Measurements from ENCODE around the gene LPP. TPM values are rescaled to one million over a fixed set of nuclear protein-coding genes. Genes with fewer than 3 reads are reported as not detected.
A peak's percentile ranks its signal among the peaks of the same experiment; 100 is the strongest.

LPP gene
- total and polyA plus RNA-seq, 2 of the 13 experiments (the other 11 are each of a cell fraction or from before 2014, with no cell fraction given) = 19.2 to 29.9 TPM

DNA sequence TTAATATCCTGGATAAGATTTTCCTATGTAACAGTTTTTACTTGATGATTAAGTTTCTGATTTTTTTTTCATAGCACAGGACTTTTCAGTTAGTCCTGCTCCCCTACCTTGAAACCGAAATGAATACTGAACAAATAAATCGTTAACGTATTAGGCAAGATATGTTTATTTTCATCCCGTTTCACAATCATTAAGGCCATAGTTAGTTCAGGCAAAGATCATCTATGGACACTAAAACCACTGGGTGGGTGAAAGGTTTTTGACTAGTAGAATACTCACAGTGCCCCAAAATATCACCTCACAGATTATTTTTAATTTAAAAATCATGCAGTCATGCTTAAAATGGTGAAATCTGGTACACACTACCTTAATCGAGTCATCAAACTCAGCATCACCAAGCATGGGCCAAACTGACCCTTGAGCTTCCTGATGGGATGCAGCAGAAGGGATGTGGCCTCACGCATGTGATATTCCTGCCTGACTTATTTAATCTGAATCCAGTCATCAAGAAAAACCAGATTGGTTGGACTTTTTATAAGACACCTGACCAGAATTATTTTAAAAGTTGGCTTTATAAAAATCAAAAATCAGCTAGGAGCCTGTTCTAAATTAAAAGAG is 365.0 kb downstream of the LPP start (continued):
- TF ChIP-seq, protein P1, sequence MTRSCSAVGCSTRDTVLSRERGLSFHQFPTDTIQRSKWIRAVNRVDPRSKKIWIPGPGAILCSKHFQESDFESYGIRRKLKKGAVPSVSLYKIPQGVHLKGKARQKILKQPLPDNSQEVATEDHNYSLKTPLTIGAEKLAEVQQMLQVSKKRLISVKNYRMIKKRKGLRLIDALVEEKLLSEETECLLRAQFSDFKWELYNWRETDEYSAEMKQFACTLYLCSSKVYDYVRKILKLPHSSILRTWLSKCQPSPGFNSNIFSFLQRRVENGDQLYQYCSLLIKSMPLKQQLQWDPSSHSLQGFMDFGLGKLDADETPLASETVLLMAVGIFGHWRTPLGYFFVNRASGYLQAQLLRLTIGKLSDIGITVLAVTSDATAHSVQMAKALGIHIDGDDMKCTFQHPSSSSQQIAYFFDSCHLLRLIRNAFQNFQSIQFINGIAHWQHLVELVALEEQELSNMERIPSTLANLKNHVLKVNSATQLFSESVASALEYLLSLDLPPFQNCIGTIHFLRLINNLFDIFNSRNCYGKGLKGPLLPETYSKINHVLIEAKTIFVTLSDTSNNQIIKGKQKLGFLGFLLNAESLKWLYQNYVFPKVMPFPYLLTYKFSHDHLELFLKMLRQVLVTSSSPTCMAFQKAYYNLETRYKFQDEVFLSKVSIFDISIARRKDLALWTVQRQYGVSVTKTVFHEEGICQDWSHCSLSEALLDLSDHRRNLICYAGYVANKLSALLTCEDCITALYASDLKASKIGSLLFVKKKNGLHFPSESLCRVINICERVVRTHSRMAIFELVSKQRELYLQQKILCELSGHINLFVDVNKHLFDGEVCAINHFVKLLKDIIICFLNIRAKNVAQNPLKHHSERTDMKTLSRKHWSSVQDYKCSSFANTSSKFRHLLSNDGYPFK (CRISPR knock-in tag; IDR thresholded peaks at IDR 0.05; ENCODE audit: borderline replicate concordance) = no peak
- TF ChIP-seq, protein P2, sequence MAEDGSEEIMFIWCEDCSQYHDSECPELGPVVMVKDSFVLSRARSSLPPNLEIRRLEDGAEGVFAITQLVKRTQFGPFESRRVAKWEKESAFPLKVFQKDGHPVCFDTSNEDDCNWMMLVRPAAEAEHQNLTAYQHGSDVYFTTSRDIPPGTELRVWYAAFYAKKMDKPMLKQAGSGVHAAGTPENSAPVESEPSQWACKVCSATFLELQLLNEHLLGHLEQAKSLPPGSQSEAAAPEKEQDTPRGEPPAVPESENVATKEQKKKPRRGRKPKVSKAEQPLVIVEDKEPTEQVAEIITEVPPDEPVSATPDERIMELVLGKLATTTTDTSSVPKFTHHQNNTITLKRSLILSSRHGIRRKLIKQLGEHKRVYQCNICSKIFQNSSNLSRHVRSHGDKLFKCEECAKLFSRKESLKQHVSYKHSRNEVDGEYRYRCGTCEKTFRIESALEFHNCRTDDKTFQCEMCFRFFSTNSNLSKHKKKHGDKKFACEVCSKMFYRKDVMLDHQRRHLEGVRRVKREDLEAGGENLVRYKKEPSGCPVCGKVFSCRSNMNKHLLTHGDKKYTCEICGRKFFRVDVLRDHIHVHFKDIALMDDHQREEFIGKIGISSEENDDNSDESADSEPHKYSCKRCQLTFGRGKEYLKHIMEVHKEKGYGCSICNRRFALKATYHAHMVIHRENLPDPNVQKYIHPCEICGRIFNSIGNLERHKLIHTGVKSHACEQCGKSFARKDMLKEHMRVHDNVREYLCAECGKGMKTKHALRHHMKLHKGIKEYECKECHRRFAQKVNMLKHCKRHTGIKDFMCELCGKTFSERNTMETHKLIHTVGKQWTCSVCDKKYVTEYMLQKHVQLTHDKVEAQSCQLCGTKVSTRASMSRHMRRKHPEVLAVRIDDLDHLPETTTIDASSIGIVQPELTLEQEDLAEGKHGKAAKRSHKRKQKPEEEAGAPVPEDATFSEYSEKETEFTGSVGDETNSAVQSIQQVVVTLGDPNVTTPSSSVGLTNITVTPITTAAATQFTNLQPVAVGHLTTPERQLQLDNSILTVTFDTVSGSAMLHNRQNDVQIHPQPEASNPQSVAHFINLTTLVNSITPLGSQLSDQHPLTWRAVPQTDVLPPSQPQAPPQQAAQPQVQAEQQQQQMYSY (CRISPR knock-in tag; IDR thresholded peaks at IDR 0.05) = no peak
- TF ChIP-seq ARNT (IDR thresholded peaks at IDR 0.05) (no peak), RBM22 (optimal IDR thresholded peaks at IDR 0.05; ENCODE audit: low read length) (no peak), ZNF766 (CRISPR knock-in tag; IDR thresholded peaks at IDR 0.05; ENCODE audit: borderline replicate concordance) (no peak), ZNF720 (CRISPR knock-in tag; IDR thresholded peaks at IDR 0.05) (no peak), ZNF549 (CRISPR knock-in tag; IDR thresholded peaks at IDR 0.05) (no peak), ZNF234 (CRISPR knock-in tag; conservative IDR thresholded peaks at IDR 0.05) (no peak)
- TF ChIP-seq, protein P3, sequence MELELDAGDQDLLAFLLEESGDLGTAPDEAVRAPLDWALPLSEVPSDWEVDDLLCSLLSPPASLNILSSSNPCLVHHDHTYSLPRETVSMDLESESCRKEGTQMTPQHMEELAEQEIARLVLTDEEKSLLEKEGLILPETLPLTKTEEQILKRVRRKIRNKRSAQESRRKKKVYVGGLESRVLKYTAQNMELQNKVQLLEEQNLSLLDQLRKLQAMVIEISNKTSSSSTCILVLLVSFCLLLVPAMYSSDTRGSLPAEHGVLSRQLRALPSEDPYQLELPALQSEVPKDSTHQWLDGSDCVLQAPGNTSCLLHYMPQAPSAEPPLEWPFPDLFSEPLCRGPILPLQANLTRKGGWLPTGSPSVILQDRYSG (CRISPR knock-in tag; IDR thresholded peaks at IDR 0.05) = no peak
- TF ChIP-seq, protein P4, sequence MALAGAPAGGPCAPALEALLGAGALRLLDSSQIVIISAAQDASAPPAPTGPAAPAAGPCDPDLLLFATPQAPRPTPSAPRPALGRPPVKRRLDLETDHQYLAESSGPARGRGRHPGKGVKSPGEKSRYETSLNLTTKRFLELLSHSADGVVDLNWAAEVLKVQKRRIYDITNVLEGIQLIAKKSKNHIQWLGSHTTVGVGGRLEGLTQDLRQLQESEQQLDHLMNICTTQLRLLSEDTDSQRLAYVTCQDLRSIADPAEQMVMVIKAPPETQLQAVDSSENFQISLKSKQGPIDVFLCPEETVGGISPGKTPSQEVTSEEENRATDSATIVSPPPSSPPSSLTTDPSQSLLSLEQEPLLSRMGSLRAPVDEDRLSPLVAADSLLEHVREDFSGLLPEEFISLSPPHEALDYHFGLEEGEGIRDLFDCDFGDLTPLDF (CRISPR knock-in tag; IDR thresholded peaks at IDR 0.05) = 0 out of 2 replicates have a peak, but pooled peaks have one; percentile 16
- TF ChIP-seq, protein P5, sequence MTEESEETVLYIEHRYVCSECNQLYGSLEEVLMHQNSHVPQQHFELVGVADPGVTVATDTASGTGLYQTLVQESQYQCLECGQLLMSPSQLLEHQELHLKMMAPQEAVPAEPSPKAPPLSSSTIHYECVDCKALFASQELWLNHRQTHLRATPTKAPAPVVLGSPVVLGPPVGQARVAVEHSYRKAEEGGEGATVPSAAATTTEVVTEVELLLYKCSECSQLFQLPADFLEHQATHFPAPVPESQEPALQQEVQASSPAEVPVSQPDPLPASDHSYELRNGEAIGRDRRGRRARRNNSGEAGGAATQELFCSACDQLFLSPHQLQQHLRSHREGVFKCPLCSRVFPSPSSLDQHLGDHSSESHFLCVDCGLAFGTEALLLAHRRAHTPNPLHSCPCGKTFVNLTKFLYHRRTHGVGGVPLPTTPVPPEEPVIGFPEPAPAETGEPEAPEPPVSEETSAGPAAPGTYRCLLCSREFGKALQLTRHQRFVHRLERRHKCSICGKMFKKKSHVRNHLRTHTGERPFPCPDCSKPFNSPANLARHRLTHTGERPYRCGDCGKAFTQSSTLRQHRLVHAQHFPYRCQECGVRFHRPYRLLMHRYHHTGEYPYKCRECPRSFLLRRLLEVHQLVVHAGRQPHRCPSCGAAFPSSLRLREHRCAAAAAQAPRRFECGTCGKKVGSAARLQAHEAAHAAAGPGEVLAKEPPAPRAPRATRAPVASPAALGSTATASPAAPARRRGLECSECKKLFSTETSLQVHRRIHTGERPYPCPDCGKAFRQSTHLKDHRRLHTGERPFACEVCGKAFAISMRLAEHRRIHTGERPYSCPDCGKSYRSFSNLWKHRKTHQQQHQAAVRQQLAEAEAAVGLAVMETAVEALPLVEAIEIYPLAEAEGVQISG (CRISPR knock-in tag; IDR thresholded peaks at IDR 0.05) = no peak
- TF ChIP-seq, protein P6, sequence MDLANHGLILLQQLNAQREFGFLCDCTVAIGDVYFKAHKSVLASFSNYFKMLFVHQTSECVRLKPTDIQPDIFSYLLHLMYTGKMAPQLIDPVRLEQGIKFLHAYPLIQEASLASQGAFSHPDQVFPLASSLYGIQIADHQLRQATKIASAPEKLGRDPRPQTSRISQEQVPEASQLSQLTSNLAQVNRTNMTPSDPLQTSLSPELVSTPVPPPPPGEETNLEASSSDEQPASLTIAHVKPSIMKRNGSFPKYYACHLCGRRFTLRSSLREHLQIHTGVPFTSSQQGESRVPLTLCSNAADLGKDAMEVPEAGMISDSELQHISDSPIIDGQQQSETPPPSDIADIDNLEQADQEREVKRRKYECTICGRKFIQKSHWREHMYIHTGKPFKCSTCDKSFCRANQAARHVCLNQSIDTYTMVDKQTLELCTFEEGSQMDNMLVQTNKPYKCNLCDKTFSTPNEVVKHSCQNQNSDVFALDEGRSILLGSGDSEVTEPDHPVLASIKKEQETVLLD (CRISPR knock-in tag; IDR thresholded peaks at IDR 0.05; ENCODE audit: low read depth) = no peak
- TF ChIP-seq, protein P7, sequence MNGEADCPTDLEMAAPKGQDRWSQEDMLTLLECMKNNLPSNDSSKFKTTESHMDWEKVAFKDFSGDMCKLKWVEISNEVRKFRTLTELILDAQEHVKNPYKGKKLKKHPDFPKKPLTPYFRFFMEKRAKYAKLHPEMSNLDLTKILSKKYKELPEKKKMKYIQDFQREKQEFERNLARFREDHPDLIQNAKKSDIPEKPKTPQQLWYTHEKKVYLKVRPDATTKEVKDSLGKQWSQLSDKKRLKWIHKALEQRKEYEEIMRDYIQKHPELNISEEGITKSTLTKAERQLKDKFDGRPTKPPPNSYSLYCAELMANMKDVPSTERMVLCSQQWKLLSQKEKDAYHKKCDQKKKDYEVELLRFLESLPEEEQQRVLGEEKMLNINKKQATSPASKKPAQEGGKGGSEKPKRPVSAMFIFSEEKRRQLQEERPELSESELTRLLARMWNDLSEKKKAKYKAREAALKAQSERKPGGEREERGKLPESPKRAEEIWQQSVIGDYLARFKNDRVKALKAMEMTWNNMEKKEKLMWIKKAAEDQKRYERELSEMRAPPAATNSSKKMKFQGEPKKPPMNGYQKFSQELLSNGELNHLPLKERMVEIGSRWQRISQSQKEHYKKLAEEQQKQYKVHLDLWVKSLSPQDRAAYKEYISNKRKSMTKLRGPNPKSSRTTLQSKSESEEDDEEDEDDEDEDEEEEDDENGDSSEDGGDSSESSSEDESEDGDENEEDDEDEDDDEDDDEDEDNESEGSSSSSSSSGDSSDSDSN (CRISPR knock-in tag; IDR thresholded peaks at IDR 0.05) = no peak
